KOPT-K1 (cell line): Measurements from ENCODE around the gene RAB6B.

Experiments used
- H3K27ac ChIP-seq: fragments of 200-600 bp; sonication (generic); 2 replicates; pipeline ENCODE4 v1.5.1; 2016; ENCODE audit warnings: antibody characterized with exemption, mild to moderate bottlenecking, low read depth, low read length; ENCODE audit not compliant: poor library complexity, severe bottlenecking
- H3K36me3 ChIP-seq: fragments of 200-600 bp; sonication (generic); 2 replicates; pipeline ENCODE4 v1.5.1; 2017; ENCODE audit warnings: antibody characterized with exemption, mild to moderate bottlenecking, low read length, moderate library complexity; ENCODE audit not compliant: insufficient read depth
- H3K9me3 ChIP-seq: fragments of 200-600 bp; sonication (generic); 2 replicates; pipeline ENCODE4 v1.5.1; 2017; ENCODE audit warnings: antibody characterized with exemption, low read length, mild to moderate bottlenecking; ENCODE audit not compliant: insufficient read depth, poor library complexity, severe bottlenecking

RAB6B gene

DNA sequence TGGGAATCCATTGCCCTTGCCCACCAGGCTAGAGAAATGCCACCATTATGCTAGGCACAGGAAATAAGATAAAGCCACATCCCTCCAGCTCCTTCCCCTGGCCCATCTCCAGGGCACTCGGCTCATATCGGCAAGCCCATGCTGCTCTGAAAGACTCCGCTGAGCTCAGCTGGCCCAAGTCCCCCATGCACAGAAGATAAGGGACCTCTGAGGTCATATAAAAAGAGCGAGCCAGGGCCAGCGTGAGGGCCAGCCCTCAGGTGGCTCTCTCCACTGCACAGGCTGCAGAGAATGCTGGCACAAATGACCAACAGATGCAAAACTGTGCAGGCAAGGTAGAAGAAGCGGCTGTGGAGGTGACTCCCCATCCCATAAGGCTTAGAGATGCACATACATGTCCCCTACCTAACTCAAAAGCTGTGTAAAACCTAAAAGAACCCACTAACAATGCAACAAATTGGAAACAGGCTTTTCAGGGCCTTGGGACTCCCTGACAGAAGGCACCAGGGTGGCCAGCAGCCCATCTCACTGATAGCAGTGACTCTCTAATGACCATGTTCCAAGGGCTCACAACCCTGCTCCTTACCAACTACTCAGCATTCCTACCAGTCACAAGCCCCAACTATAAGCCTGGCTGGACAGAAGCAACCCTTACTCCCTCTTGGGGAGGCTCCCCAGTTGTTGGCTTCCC lies 3.0 kb downstream of the RAB6B start:
- no peak overlapping the region for H3K27ac ChIP-seq
- H3K36me3 ChIP-seq, result no peaks in the 10 kb centered on the region

DNA sequence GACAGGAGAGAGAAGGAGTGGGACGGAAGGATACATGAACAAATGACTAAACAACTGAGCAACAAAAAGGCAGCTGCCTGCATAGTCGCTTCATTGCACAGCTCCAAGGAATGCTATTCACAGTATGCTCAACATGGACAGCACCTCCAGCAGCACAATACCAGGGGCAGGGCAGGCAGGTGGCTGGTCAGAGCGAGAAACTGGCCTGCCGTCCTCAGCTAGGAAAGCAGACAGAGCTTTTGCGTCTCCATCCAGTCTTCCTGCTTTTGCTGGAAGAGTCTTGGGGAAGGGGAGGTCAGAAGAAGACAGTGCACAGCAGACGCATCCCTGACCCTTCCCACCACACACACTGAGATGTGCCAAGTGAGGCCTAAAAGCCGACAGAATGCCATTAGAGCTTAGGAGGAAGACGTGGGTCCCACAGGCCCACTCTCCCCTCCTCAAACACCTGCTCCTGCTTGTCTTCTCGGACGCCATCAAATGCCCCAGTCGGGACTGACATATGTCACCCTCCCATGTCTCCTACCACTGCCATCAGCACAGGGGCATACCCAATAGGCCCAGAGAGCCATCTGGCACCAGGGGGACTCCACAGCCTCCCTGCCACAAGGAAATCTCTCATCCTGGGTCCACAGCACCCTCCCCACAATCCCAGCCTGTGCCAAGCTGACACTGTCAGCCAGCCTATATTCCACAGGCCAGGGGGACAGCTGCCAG lies 3.9 kb downstream of the RAB6B start:
- Histone ChIP-seq H3K36me3 (no peaks in the 10 kb centered on the region), H3K9me3 (no peaks in the 10 kb centered on the region), H3K27ac (no peak overlapping the region)

More for the DNA sequence above, 3.0 kb downstream of the RAB6B start:
- H3K9me3 ChIP-seq, result no peaks in the 10 kb centered on the region

DNA sequence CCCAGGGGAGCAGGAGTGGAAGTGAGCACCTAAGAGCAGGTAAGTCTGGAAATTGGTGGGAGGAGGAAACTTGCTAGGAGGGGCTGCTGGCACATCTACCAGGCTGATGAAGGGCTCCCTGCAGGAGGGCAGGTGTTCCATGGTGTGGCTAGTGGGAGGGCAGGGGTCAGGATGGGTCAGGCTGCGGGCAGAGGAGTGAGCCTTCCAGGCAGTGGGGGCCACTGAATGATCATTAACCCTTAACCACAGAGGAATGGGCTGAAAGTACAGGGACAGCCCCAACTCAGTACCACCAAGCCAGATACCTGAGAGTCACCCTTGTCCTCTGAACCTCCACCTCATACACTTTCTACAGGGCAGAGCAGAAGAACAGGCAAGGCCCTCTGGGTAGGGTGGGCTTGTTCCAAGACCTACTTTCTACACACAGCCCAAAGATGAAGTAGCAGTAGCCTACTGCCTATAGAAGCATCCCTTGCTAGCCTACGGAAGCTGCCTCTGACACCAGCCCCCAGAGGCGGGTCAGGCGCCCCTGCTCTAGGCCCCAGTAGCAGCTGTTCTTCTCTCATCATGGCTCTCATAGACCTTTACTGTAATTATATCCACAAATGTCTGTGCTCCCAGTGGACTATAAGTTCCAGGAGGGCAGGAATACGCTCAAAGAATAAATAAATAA lies 4.6 kb downstream of the RAB6B start:
- H3K36me3 ChIP-seq, result no peaks in the 10 kb centered on the region
- H3K9me3 ChIP-seq, result no peaks in the 10 kb centered on the region

DNA sequence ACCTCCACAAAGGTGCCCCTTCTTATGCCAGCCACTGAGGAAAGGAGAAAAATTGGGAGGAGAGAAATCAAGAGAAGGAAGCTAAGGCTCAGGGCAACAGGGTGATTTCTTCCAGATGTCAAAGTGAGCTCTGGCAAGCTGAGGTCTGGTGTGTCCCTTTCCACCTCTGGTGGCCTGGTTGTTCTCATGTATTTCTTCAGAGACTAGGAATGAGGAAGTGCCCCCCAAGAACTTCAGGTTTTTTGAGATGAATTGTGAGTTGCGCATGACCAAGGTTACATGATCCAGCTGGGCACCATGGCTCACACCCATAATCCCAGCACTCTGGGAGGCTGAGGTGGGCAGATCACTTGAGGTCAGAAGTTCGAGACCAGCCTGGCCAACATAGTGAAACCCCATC lies 5.6 kb downstream of the RAB6B start:
- Histone ChIP-seq H3K36me3 (no peaks in the 10 kb centered on the region), H3K27ac (no peak overlapping the region), H3K9me3 (no peaks in the 10 kb centered on the region)

More for the DNA sequence above, 4.6 kb downstream of the RAB6B start:
- H3K27ac ChIP-seq, result no peak overlapping the region

DNA sequence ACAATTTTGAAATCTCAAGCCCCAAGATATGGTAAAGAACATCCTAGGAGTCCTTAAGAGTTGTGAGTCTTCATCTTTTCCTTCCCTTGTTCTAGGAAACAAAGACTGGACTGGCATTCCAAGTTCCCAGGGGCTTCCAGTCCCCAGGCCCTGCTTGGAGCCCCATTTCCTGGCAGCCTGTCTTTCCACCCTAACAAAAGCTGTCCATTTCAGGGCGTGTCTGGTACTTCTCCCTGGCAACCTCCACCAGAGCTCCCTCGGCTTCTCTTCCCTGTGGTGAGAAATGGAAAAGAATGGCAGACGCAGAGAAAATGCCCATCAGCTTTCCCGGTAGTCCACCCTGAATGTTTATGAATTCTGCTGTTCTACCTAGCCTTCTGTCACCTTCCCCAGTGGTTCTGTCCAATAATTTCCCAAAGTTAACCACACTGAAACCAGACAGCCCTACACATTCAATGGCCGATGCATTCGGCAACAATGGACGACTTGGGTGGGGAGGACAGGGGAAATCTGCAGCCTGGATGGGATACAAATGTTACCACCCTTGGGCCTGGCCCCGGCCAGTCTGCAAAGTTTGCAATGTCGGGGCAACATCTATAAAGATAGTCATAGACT lies 6.8 kb downstream of the RAB6B start:
- no peak overlapping the region for H3K27ac ChIP-seq
- no peaks in the 10 kb centered on the region for H3K9me3 ChIP-seq
- H3K36me3 ChIP-seq, result no peaks in the 10 kb centered on the region

DNA sequence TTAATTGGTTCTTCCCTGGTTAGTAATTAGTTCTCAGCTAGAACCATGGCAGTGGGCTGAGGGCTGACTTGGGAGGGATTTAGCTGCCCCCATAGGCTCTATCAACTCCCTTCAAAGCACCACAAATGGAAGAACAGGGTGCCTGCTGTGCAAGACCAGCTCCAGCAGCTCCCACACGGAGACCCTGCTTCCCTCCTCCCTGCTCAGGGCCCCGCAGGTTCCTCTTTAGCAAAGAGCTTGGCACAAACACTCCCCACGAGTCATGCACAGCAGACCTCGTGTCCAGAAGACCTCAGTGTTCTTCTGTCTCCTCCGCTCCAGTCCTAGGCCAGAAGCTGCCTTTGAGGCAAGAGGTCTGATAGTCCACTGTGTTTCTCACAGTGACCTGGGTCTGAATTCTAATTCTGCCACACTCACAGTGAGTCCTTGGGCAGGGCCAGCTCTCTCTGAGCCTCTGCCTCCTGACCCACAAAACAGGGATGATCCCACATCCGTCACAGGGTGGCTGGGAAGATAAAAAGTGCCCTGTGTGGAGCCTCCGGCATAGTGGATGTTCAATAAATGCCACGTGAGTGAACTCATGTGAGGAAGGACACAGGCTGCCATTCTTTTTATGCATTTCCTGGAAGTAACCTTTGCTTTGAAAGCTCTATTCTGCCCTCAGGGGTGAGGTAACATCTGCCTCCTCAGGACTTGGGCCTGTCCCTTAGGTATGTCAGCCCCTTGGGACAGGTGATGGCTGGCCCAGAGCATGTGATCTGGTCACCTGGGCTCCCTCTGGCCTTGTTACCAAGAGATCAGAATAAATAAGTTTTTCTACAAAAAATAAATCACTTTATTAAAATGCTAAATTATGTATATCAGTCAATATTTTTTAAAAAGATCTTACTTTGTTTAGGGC lies 7.6 kb downstream of the RAB6B start:
- no peaks in the 10 kb centered on the region for H3K36me3 ChIP-seq
- no peaks in the 10 kb centered on the region for H3K9me3 ChIP-seq
- H3K27ac ChIP-seq, result no peak overlapping the region

DNA sequence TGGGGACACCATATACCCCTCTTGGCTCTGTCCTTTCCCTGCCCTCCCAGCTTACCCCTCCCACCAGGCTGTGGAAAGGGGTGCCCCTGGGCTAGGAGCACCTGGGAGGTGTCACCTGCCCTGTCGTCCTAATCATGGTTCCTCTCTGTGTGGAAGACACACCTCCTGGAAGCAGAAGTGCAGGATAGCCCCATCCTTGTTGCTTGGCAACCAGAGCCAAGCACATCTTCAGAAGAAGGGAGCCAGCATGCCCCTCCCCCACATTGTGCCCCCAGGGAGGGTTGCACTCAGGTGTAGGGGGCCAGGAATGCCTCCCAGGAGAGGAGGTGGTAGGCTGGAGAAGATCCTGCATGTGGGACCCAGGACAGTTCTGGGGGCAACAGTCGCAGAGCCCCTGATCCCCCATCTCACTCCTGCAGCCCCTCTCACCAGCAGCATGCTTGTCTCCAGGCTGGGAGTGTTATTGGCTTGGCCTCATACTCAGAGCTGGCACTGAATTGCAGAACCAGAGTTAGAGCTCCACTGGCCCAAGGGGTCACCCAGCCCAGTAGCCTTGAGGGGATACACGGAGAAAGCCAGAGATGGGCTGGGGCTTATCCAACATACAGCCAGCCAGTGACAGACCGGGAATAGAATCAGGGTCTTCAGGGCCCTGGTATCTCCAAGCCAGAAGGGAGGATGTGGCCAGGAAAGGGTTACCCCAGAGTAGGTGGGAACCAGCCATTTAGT lies 8.4 kb downstream of the RAB6B start:
- Histone ChIP-seq H3K27ac (no peak overlapping the region), H3K36me3 (no peaks in the 10 kb centered on the region), H3K9me3 (no peaks in the 10 kb centered on the region)

DNA sequence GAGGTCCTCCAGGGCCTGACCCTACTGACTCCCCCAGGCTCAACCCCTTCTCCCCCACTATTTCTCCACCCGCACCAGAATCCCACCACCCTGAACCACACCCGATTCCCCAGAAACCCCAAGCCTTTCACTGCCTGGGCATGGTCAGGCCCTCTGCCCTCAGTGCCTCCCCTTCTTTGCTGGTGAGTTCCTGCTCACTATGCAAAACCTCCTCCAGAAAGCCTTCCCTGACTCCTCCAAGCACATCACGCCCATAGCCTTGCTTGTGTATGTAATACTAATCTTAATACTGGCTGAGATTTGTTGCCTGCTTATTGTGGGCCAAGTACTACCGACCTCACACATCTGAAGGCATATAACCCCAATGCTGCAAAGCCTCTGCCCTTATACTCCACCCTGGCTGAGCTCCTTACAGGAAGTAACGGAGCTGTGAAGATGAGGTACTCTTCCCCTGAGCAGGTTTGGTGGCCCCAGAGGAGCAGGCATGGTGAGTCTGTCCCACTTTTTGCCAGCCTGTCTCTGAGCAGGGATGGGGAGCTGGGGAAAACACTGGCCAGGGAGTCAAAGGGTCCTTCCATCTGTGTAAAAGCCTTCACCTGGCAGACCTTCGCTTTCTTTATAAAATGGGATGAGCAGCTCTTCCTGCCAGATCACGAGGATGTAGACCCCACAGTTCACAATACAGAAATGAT lies 9.5 kb downstream of the RAB6B start:
- Histone ChIP-seq H3K36me3 (no peaks in the 10 kb centered on the region), H3K9me3 (no peaks in the 10 kb centered on the region)

DNA sequence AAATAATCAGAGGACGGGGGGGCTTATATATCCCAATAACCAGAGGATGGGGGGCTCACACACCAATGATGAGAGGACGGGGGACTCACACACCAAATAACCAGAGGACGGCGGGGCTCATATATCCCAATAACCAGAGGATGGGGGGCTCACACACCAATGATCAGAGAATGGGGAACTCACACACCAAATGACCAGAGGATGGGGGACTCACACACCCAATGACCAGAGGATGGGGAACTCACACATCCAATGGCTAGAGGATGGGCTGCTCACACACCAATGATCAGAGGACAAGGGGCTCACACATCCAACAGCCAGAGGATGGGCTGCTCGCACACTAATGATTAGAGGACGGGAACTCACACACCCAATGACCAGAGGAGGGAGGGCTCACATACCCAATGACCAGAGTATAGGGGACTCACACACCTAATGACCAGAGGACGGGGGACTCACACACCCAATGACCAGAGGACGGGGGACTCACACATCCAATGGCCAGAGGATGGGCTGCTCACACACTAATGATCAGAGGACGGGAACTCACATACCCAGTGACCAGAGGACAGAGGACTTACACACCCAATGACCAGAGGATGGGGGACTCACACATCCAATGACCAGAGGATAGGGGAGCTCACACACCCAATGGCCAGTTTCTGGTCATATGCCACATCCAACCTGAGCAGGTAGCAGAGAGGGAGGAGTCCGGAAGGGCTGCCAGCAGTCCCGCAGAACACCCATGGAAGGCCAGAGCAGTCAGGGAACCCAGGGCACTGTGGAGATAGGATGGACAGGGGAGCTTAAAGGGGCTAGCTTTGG lies 10.6 kb downstream of the RAB6B start:
- Histone ChIP-seq H3K36me3 (no peaks in the 10 kb centered on the region), H3K9me3 (no peaks in the 10 kb centered on the region), H3K27ac (no peak overlapping the region)

More for the DNA sequence above, 9.5 kb downstream of the RAB6B start:
- no peak overlapping the region for H3K27ac ChIP-seq

DNA sequence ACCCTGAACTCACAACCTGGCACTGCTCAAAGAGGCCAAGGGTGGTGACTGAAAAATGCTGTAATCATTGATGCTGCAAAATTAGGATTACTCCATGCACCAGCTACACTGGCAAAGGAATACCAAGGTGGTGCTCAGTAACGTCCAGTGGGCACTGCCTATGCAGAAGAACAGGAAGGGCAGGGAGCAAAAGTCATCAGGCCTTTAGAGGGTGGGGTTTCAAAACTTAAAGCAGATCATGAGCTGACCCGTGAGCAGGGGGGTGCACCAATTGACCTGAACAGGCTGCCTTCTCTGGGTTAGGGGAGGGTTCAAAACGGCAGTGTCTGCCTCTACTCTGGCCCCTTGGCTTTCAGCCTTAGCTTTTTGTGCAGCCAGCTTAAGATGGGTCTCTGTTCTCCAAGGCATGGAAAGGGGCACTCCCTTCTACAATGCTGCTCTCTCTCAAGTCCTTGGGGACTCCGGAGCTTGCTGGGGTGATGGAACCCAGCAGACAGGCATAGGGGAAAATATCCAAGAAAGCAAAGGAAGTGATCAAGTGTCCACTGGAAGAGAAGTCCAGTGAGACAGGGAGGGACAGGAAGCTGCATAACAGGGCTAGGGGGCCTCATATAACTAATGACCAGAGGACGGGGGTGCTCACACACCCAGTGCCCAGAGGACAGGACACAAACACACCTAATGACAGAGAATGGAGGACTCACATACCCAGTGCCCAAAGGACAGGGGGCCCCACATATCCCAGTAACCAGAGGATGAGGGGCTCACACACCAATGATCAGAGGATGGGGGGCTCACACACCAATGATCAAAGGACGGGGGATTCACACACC lies 11.4 kb downstream of the RAB6B start:
- H3K9me3 ChIP-seq, result no peaks in the 10 kb centered on the region
- no peaks in the 10 kb centered on the region for H3K36me3 ChIP-seq
- H3K27ac ChIP-seq, result no peak overlapping the region

DNA sequence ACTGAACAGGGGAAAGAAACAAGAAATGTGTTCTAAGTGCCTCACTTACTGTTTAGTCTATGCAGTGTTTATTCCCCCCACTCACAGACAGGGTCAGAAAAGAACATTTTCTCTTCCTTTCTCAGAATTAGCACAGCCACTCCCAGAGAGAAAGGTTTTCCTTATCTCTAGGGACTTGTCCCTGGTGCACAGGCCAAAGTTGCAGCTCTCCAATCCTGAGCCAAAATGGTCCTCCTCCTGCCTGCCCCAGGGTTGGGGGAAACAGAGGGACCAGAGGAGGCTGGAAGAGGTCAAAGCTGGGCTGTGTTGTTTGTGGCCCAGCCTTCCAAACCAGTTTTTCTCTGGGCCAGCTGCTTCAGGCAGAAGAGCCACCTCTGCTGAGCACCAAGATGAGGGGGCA lies 12.0 kb downstream of the RAB6B start:
- Histone ChIP-seq H3K9me3 (no peaks in the 10 kb centered on the region), H3K36me3 (no peaks in the 10 kb centered on the region), H3K27ac (no peak overlapping the region)

DNA sequence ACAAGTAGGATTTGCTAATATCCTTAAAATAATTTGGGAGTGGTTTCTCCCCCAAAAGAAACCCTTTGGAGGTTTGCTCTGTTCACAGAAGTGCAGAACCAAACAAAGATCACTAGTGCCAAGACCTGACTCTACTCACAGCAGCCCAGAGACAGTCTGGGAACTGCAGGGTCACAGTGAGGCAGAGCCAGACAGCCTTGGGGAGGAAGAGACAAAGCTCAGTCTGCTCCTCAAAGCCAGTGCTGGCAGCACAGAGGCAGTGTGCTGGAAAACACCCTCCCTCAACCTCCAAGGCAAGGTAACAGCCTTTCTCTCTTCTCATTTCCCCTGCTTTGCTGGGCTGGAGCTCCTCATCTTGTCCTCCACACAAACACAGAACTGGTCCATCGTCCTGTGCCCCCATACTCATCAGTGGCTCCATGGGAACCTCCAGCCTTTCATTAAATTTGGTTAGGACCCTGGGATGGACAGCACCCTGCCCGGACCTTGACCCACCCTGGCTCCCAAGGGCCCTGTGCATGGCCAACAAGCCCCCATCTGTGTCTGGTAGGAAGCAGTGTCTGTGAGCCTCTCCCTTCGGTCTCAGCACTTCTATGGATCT lies 12.6 kb downstream of the RAB6B start:
- H3K36me3 ChIP-seq, result no peaks in the 10 kb centered on the region
- H3K27ac ChIP-seq, result no peak overlapping the region
- peaks cover 1% of the 10 kb centered on the region for H3K9me3 ChIP-seq
